Measurements from ENCODE around the gene TM4SF4. TPM values are rescaled to one million over a fixed set of nuclear protein-coding genes. Genes with fewer than 3 reads are reported as not detected.

Gene TM4SF4
- total and polyA plus RNA-seq, 4 donors, result 184 to 230 (median 208) TPM

- H3K4me1 ChIP-seq (ENCODE audit: control insufficient read depth in 4 of 4, insufficient read depth in 4 of 4, low read length in 3 of 4), result peaks cover 0 to 3% (median 0%) of the 10 kb centered on the region in 4 donors
- no peaks in the 10 kb centered on the region for H3K9me3 ChIP-seq (ENCODE audit: control insufficient read depth in 4 of 4, low read length in 3 of 4)
- H3K36me3 ChIP-seq (ENCODE audit: control insufficient read depth in 4 of 4, insufficient read depth in 3 of 4, low read depth in 1 of 4, low read length in 3 of 4), result peaks cover 4 to 49% (median 44%) of the 10 kb centered on the region in 4 donors
- WGBS, result 93% methylated on average over 6 of the region's 6 CpGs
- H3K4me3 ChIP-seq (ENCODE audit: low read depth in 1 of 3, low read length in 3 of 3), result no peak overlapping the region
- TF ChIP-seq GABPA (IDR thresholded peaks at IDR 0.05 in 1 of 2, conservative IDR thresholded peaks at IDR 0.05 in 1 of 2) (no peak), SP1 (IDR thresholded peaks at IDR 0.05) (no peak), YY1 (IDR thresholded peaks at IDR 0.05) (no peak), RAD21 (IDR thresholded peaks at IDR 0.05) (no peak), HNF4A (conservative IDR thresholded peaks at IDR 0.05) (no peak)
- H3K9ac ChIP-seq (ENCODE audit: low read depth in 1 of 2, low read length in 2 of 2), result no peak overlapping the region
- no peaks in the 10 kb centered on the region for H3K27me3 ChIP-seq (ENCODE audit: control insufficient read depth in 4 of 4, insufficient read depth in 4 of 4, low read length in 3 of 4)
- no peak overlapping the region for H3K27ac ChIP-seq (ENCODE audit: low read depth in 1 of 2, low read length in 2 of 2)
- no peak for DNase-seq (ENCODE audit: low spot score)
Observed at GRCh38 chr3:149495581-149496125, 21.2 kb downstream of the TM4SF4 start.

- DNase-seq (ENCODE audit: low spot score), result no peak
- no peak overlapping the region for H3K4me3 ChIP-seq (ENCODE audit: low read depth in 1 of 3, low read length in 3 of 3)
- peaks cover 0 to 3% (median 0%) of the 10 kb centered on the region in 4 donors for H3K4me1 ChIP-seq (ENCODE audit: control insufficient read depth in 4 of 4, insufficient read depth in 4 of 4, low read length in 3 of 4)
- H3K36me3 ChIP-seq (ENCODE audit: control insufficient read depth in 4 of 4, insufficient read depth in 3 of 4, low read depth in 1 of 4, low read length in 3 of 4), result peaks cover 4 to 57% (median 48%) of the 10 kb centered on the region in 4 donors
- no peaks in the 10 kb centered on the region for H3K9me3 ChIP-seq (ENCODE audit: control insufficient read depth in 4 of 4, low read length in 3 of 4)
- no peak overlapping the region for H3K27ac ChIP-seq (ENCODE audit: low read depth in 1 of 2, low read length in 2 of 2)
- no peak overlapping the region for H3K9ac ChIP-seq (ENCODE audit: low read depth in 1 of 2, low read length in 2 of 2)
- no peaks in the 10 kb centered on the region for H3K27me3 ChIP-seq (ENCODE audit: control insufficient read depth in 4 of 4, insufficient read depth in 4 of 4, low read length in 3 of 4)
- WGBS, result 91% methylated on average over 4 of the region's 4 CpGs
- TF ChIP-seq REST (IDR thresholded peaks at IDR 0.05), result no peak
- TF ChIP-seq MAX (IDR thresholded peaks at IDR 0.05), result no peak
- no peak for TF ChIP-seq HNF4A (conservative IDR thresholded peaks at IDR 0.05)
- TF ChIP-seq YY1 (IDR thresholded peaks at IDR 0.05), result no peak
- TF ChIP-seq, protein P1, sequence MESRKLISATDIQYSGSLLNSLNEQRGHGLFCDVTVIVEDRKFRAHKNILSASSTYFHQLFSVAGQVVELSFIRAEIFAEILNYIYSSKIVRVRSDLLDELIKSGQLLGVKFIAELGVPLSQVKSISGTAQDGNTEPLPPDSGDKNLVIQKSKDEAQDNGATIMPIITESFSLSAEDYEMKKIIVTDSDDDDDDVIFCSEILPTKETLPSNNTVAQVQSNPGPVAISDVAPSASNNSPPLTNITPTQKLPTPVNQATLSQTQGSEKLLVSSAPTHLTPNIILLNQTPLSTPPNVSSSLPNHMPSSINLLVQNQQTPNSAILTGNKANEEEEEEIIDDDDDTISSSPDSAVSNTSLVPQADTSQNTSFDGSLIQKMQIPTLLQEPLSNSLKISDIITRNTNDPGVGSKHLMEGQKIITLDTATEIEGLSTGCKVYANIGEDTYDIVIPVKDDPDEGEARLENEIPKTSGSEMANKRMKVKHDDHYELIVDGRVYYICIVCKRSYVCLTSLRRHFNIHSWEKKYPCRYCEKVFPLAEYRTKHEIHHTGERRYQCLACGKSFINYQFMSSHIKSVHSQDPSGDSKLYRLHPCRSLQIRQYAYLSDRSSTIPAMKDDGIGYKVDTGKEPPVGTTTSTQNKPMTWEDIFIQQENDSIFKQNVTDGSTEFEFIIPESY (IDR thresholded peaks at IDR 0.05), result no peak
- TF ChIP-seq TAF1 (conservative IDR thresholded peaks at IDR 0.05), result no peak
- no peak for TF ChIP-seq NR2F2 (IDR thresholded peaks at IDR 0.05)
- TF ChIP-seq JUND (IDR thresholded peaks at IDR 0.05), result no peak
Observed at GRCh38 chr3:149496891-149497290, 22.4 kb downstream of the TM4SF4 start.

Data from liver (tissue), 9 donors.